DMS114 treated with DMSO at 0.1 percent for 48 hours (cell line): ENCODE data around the gene KISS1R.

Experiments used
- DNase-seq: peaks from one replicate; lab custom pipeline; 2025; ENCODE audit not compliant: unreplicated experiment; lab: John Stamatoyannopoulos, UW

Gene KISS1R

DNA sequence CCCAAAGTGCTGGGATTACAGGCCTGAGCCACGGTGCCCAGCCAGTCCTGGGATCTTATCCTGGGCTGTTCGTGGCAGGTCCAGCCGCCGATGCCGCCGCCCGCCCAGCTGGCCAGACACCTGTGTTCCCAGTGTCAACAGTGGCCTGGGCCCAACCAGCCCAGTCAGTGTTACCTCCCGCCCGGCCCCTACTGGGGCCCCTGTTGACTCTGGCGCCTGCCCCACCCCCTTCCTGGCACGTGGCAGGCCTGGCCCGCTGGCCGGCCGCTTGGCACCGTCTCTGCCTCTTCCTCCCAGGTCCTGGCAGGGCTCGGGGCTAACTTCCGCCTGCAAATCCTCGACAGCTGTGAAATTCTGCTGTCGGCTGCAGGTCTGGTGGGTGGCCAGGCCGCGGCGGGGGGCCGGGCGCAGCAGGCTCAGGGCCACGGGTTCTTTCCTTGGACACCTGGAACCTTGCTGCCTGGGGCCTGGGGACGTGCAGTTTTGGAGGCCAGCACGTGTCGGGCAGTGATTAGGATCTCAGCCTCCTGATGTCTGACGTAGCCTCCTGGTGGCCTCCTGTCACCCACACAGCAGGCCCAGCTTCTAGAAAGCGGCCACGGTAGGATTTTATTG, 17.8 kb downstream of the KISS1R start:
- no peak for DNase-seq

- no peak for DNase-seq
Observed at GRCh38 chr19:936175-936546, 19.0 kb downstream of the KISS1R start.

DNA sequence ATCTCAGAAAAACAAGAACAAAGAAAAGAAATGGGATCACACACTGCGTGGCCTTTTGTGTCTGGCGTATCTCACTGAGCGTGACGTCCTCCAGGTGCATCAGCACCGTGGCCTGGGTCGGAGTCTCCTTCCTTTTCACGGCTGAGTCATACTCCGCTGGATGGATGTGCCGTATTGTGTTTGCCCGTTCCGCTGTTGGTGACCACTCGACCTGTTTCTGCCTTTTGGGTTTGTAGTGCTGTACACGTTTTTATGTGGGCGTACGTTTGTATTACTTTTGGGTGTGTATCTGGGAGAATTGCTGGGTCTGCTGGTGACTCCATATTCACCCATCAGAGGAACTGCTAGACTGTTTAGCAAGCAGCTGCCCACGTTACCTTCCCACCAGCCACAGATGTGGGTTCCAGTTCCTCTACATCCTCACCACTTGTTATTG, 20.1 kb downstream of the KISS1R start:
- no peak for DNase-seq

DNA sequence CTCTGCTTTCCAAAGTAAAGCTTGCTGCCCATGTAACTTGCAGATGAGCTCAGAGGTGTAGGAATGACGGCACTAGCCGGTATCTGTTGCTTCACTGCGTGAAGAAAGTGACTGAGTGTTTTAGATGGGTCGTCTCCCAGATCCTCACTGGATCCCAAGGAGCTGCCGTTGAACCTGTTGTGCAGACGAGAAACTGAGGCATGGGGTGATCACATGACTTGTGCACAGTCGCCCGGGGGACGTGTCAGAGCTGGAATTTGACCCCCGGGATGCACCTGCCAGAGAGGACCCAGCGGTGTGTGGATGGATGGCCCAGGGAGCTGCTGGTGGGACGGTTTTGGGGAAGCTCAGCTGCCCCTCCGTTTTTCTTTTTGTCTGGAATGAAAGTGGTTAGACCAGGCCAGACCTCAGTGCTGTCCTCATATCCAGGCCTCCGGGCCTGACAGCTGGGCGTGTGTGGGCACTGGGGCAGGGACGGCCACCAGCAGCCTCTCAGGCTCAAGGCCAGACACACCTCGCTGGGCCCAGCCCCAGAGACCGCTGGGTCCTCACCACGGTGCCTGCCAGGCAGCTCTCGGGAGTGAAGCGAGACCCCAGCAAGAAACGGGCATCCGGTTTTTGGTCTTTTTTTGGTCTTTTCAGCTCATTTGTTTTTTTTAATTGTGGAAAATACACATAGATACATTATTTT, 21.2 kb downstream of the KISS1R start:
- DNase-seq = no peak

DNA sequence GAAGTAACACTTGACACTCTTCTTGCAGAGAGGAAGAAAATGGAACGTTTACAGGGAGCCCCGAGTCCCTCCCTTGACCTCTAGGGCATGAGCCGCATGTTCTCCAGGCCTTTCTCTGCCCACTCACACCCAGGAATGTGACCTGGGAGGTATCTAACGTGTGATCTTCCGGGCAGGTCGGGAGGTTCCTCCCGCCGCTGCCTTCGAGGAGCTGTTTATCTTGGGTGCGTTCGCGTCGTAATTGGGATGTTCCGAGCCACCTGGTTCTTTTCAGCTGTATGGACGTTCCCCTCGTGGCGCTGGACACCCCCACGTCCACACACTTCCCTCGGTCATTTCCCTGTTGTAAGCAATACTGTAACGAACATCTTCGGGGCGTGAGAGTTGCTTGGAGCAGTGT, 22.3 kb downstream of the KISS1R start:
- DNase-seq = no peak

DNA sequence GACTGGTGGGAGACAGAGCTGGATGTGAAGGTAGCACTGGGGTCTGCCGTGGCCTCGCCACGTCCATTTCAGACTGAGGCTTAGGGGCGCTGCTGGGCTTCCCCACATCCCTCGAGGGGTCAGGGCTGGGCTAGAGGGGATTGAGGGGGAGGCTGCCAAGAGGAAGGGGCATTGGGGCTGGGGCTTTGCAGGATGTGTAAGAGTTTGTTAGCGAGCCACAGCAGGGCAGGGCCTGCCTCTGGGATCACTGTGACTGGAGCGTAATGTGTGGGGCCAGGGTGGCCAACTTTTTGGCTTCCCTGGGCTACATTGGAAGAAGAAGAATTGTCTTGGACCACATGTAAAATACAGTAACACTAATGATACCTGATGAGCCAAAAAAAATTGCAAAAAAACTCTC, 22.8 kb downstream of the KISS1R start:
- no peak for DNase-seq

DNA sequence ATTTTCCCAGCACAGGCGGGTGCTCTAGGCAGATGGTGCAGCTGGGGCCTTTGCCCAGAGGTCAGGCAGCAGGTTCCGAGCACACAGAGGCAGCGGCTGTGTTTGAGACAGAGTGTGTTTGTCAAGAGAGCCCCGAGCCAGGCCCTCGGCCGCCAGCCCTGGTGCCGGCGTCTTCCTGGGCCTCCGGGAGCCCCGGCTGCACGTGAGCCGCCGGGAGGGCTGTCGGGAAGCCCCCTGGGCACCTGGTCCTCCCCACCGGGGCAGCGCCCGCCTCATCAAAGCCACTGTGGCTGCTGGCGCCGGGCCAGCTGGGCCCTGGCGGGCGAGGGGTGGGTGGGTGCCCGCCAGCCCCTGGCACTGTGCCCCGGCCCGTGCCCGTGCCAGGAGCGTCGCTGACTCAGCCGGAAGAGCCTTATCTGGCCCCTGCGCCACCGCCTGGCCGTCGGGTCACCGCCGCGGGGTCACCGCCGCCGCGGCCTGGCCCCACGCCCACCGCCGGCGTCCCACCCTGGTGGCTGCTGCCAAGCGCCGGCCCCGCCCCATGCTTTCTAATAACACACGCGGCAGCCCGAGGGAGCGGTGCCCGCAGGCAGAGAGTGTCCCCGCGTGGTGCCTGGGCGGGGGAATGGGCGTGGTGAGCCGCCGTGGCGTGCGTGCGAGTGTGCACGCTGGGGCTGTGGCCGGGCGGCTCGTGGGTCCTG, 23.6 kb downstream of the KISS1R start:
- no peak for DNase-seq

GRCh38 chr19:941292-942132, 24.4 kb downstream of the KISS1R start:
- DNase-seq = no peak

DNA sequence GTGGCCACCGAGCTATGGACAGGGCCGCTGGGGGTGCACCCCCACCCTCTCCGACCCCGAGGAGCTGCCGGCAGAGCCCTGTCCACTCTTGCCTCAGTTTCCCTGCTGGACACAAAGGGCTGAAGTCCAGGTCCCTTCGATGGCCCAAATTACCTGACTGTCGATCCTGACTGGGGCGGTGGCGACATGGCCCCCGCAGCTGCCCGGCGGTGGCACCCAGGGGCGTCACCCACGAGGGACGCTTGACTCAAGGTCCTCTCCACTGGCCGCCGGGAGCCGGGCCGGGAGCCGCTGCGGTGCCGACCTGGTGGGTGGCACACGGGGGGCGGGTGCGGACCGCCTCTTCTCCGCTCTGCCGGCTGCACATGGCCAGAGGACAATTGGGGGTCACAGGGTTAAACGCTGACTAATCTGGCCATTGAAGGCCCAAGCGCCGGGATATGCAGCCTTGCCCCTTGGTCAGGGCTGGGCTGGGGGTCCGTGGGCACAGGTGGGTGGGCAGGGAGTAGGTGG, 25.1 kb downstream of the KISS1R start:
- no peak for DNase-seq

GRCh38 chr19:943551-944170, 26.5 kb downstream of the KISS1R start:
- no peak for DNase-seq

GRCh38 chr19:944171-944567, 27.0 kb downstream of the KISS1R start:
- DNase-seq = no peak

DNA sequence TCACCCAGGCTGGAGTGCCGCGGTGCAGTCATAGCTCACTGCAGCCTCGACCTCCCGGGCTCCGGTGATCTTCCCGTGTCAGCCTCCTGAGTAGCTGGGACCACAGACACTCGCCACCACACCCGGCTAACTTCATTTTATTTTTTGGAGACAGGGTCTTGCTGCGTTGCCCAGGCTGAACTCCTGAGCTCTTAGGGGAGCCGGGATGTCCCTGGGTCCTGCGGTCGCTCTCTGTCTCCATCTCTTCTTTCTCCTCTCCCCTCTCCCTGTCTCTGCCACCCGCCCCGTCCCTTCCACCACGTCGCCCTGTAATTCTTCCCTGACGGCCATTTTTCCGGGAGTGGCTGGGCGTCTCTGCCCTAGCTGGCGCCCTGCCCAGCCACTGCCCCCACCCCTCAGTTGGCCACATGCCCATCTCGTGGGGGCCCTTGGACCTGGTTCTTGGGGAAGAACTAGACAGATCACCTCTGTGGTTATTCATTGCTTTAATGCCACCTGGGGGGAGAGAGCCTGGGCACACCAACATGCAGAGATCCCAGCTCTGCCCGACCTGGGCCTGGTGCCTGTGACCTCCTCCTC, 27.6 kb downstream of the KISS1R start:
- DNase-seq = no peak

DNA sequence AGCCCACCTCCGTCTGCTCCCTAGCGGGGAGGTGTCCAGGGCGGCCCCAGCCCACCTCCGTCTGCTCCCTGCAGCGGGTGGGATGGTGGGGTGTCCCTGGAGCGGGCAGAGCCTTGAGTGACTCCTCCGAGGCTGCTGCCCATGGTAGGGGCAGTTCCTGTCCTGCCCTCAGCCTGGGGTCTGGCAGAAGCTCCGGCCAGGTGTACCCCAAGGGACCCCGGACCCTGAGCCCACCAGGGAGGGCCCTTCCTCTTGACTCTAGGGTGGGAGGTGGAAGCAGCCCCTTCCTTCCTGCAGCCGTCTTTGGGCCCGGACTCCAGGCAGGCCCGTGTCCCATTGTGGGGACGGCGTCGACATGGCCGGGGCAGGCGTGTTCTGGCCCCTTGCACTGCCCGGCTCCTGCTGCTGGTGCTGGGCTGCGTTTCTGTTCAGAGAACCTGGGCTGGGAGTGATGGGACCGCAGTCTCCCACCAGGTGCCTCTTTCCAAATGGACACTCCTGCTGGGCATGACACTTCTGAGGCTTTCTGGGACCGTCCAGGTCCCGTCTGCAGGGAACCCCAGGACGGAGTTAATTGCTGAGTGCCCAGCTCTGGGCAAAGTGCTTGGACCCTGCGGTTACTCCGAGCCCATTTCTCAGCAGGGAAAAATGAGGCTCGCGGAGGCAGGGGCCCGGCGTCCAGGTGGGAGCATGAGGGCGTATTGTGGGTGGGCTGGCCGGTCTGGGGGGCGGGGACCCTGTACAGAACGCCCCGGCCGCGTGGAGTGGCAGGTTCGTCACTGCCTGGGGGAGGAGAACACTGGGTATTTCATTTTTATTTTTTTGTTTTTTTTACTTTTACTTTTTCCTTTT, 28.5 kb downstream of the KISS1R start:
- no peak for DNase-seq

- no peak for DNase-seq
Observed at GRCh38 chr19:947090-947706, 30.1 kb downstream of the KISS1R start.

- DNase-seq = no peak
Observed at GRCh38 chr19:947707-948539, 30.8 kb downstream of the KISS1R start.

- DNase-seq = no peak
Observed at GRCh38 chr19:948842-949496, 31.8 kb downstream of the KISS1R start.

- no peak for DNase-seq
Observed at GRCh38 chr19:950352-951066, 33.4 kb downstream of the KISS1R start.
